Measurements from ENCODE around the gene SPAM1.
"Not testable (repeated sequence)": the region's sequence is repeated elsewhere in the genome, so short reads cannot be mapped to it uniquely, and the experiment has no call there.

The SPAM1 gene

GRCh38 chr7:123924941-123925340 lies at the start of gene SPAM1:
Gene SPAM1, plus strand, starts transcription at chr7:123925241. Its CDS starts 28,330 bp downstream, at chr7:123953571.
- H3K27me3 Mint-ChIP-seq (ENCODE audit: low read depth), result no peaks in the 10 kb centered on the region
- H3K27ac Mint-ChIP-seq, result no peak within 1 kb of the TSS
- H3K4me3 Mint-ChIP-seq, result no peak within 1 kb of the TSS
- no peaks in the 10 kb centered on the region for H3K36me3 Mint-ChIP-seq (ENCODE audit: low read depth)
- H3K9me3 Mint-ChIP-seq, result no peaks in the 10 kb centered on the region
- H3K4me1 Mint-ChIP-seq (ENCODE audit: low read depth), result no peaks in the 10 kb centered on the region

DNA sequence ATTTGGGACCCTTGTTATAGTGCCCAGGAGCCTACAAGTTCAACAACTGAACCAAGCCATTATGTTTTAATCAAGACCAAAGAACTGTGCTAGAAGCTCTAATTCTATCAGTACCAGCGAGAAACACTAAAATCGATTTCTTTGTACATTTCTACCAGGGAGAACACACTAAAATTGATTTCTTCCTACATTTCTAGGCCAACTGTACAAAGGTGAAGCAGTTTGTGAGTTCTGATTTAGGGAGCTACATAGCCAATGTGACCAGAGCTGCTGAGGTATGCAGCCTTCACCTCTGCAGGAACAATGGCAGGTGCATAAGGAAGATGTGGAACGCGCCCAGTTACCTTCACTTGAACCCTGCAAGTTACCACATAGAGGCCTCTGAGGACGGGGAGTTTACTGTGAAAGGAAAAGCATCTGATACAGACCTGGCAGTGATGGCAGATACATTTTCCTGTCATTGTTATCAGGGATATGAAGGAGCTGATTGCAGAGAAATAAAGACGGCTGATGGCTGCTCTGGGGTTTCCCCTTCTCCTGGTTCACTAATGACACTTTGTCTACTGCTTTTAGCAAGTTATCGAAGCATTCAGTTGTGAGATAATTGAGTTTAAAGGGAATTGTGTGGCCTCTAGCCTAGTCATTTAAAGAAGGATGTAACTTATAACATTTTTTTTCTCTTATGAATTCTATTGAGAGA lies 48.3 kb upstream of the SPAM1 start:
- Mint-ChIP-seq H3K9me3 (no peaks in the 10 kb centered on the region), H3K27ac (no peak overlapping the region), H3K36me3 (ENCODE audit: low read depth) (no peaks in the 10 kb centered on the region), H3K4me3 (no peak overlapping the region), H3K4me1 (ENCODE audit: low read depth) (no peaks in the 10 kb centered on the region), H3K27me3 (ENCODE audit: low read depth) (peaks cover 11% of the 10 kb centered on the region)

DNA sequence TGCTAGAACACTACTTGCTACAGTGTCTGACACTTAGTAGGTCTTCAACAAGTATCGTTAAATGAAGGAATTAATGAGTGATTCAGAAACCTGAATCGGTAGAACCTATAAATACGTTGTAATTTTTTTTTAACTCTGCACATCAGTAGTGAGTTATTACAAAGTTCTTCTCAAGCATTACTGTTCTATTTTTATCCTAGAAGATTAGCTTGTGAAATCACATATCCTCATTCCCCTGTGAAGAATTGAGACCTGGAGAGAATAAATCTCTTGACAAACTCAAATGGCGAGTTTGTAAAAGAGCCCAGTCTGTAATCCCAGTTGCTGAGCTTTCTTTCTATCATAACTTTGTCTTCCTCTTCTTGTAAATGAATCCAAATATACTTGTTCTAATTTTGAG lies 45.4 kb upstream of the SPAM1 start:
- Mint-ChIP-seq H3K27ac (no peak overlapping the region), H3K36me3 (ENCODE audit: low read depth) (no peaks in the 10 kb centered on the region), H3K27me3 (ENCODE audit: low read depth) (peaks cover 11% of the 10 kb centered on the region), H3K9me3 (no peaks in the 10 kb centered on the region), H3K4me1 (ENCODE audit: low read depth) (no peaks in the 10 kb centered on the region), H3K4me3 (no peak overlapping the region)

- Mint-ChIP-seq H3K27ac (no peak overlapping the region), H3K36me3 (ENCODE audit: low read depth) (no peaks in the 10 kb centered on the region), H3K4me3 (no peak overlapping the region), H3K27me3 (ENCODE audit: low read depth) (peaks cover 6% of the 10 kb centered on the region), H3K9me3 (no peaks in the 10 kb centered on the region), H3K4me1 (ENCODE audit: low read depth) (no peaks in the 10 kb centered on the region)
These were observed 43.7 kb upstream of the SPAM1 start for GRCh38 chr7:123881300-123881699.

DNA sequence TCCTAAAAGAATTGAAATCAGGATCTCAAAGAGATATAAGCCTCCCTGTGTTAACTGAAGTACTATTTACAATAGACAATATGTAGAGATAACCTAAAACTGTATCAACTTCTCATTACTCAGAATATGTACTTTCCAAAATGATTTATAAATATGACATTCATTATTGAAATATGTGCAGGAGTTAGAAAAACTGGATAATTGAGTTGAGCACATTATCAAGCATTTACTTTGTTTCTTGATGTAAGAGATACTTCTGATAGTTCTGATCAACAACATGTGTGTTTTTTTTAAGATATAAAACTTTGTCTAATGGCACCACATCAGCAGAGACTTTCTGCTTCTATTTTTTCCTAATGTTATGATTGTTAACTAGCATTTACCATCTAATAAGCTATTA lies 41.9 kb upstream of the SPAM1 start:
- Mint-ChIP-seq H3K36me3 (ENCODE audit: low read depth) (no peaks in the 10 kb centered on the region), H3K4me1 (ENCODE audit: low read depth) (no peaks in the 10 kb centered on the region), H3K4me3 (no peak overlapping the region), H3K27ac (no peak overlapping the region), H3K27me3 (ENCODE audit: low read depth) (peaks cover 3% of the 10 kb centered on the region), H3K9me3 (no peaks in the 10 kb centered on the region)

DNA sequence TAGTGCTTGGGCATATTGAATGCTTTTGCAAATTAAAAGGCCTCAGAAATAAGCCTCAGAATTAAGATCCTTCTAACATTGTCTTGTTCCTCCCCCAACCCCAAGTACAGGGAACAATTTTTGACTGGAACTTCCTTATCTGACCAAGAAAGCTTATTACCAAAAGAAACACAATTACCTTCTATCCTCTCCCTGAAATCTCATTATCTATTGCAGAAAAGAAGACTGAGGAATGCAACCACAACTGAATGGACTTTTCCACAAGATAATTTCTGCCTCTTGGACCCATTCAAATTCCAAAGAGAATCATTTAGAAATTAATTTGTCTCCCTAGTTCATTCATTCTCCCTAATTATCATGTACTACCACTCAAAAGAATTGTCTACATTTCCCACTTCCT lies 36.8 kb upstream of the SPAM1 start:
- Mint-ChIP-seq H3K36me3 (ENCODE audit: low read depth) (no peaks in the 10 kb centered on the region), H3K27me3 (ENCODE audit: low read depth) (peaks cover 6% of the 10 kb centered on the region), H3K4me3 (no peak overlapping the region), H3K4me1 (ENCODE audit: low read depth) (no peaks in the 10 kb centered on the region), H3K9me3 (no peaks in the 10 kb centered on the region), H3K27ac (no peak overlapping the region)

DNA sequence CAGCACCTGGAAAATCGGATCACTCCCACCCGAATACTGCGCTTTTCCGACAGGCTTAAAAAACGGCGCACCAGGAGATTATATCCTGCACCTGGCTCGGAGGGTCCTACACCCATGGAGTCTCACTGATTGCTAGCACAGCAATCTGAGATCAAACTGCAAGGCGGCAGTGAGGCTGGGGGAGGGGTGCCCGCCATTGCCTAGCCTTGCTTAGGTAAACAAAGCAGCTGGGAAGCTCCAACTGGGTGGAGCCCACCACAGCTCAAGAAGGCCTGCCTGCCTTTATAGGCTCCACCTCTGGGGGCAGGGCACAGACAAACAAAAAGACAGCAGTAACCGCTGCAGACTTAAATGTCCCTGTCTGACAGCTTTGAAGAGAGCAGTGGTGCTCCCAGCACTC lies 30.3 kb upstream of the SPAM1 start:
- not testable (repeated sequence) for H3K36me3 Mint-ChIP-seq (ENCODE audit: low read depth); H3K4me1 Mint-ChIP-seq (ENCODE audit: low read depth); H3K4me3 Mint-ChIP-seq

DNA sequence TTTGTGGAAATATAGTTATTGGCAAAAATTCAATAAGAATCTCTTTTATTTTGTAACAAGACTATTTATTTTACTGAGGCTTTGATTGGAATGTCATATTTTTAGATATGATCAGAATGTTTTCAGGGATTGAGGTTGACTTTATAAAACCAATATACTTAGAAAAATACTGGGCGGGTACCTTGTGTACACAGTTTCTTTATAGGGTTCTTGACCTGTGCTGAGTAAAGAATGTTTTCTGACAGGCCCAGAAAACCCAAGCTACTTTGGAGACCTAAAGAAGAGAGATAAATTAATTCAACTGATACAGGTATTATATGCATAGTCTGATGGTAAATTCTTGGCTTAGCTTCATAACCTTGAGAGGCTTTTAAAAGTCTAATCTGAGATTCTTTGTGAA lies 23.9 kb upstream of the SPAM1 start:
- Mint-ChIP-seq H3K27me3 (ENCODE audit: low read depth) (no peaks in the 10 kb centered on the region), H3K27ac (no peak overlapping the region), H3K4me1 (ENCODE audit: low read depth) (no peaks in the 10 kb centered on the region), H3K36me3 (ENCODE audit: low read depth) (no peaks in the 10 kb centered on the region), H3K4me3 (no peak overlapping the region), H3K9me3 (peaks cover 4% of the 10 kb centered on the region)

More for the DNA sequence above, 30.3 kb upstream of the SPAM1 start:
- not testable (repeated sequence) for H3K27me3 Mint-ChIP-seq (ENCODE audit: low read depth); H3K9me3 Mint-ChIP-seq; H3K27ac Mint-ChIP-seq

DNA sequence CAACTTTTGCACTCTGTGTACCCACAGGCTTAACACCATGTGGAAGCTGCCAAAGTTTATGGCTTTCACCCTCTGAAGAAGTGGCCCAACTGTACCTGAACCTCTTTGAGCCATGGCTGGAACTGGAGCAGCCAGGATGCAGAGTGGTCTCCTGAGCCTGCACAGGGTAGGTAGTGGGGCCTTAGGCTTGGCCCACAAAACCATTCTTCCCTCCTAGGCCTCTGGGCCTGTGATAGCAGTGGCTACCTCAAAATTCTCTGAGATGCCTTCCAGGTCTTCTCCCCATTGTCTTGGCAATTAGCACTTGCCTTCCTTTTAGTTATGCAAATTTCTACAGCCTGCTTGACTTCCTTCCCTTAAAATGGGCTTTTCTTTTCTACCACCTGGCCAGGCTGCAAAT lies 19.3 kb upstream of the SPAM1 start:
- Mint-ChIP-seq H3K4me1 (ENCODE audit: low read depth) (no peaks in the 10 kb centered on the region), H3K4me3 (no peak overlapping the region), H3K27me3 (ENCODE audit: low read depth) (no peaks in the 10 kb centered on the region), H3K36me3 (ENCODE audit: low read depth) (no peaks in the 10 kb centered on the region), H3K9me3 (peaks cover 4% of the 10 kb centered on the region), H3K27ac (no peak overlapping the region)

DNA sequence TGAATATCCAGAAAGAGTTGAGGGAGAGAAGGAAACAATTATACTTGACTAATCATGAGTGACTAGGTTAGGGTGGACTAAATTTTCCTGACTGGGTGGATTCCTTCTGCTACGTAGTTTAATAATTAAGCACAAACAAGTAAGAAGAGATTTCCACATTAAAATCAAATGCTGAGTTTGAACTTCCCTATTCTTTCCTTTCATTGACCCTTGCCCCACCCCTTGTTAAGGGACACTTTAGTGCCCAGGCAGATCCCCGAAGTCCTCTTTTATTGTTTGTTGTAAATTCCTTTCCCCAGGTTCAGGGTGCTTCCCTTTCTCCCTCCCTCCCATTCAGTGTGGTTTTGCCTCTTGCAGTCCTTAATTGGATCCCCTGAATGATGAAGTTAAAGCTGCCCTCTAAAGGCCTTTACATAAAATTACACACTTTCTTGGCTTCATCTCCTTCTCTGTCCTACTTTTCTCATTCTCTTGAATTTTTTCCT lies 8.8 kb upstream of the SPAM1 start:
- Mint-ChIP-seq H3K4me3 (no peak overlapping the region), H3K27ac (no peak overlapping the region), H3K9me3 (no peaks in the 10 kb centered on the region), H3K27me3 (ENCODE audit: low read depth) (no peaks in the 10 kb centered on the region), H3K4me1 (ENCODE audit: low read depth) (no peaks in the 10 kb centered on the region), H3K36me3 (ENCODE audit: low read depth) (no peaks in the 10 kb centered on the region)

DNA sequence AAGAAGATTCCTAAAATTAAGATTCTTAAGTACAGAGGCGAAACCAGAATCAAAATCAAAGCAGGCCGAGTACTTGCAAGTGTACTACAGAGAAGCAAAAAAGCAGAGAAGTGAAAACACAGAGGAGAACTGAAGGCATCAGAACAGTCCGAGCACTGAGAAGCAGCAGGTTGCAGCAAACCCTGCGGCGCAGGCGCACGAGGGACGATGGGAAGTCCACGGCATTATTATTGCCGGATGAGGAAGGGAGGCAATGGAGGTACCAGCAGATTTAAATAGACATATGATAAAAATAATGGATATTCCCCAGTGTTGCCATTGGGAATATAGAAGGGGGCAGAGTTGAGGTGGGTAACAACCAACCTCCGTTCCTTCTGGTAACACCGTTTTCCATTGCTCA lies 7.2 kb upstream of the SPAM1 start:
- Mint-ChIP-seq H3K9me3 (no peaks in the 10 kb centered on the region), H3K4me3 (no peak overlapping the region), H3K27me3 (ENCODE audit: low read depth) (no peaks in the 10 kb centered on the region), H3K4me1 (ENCODE audit: low read depth) (no peaks in the 10 kb centered on the region), H3K36me3 (ENCODE audit: low read depth) (no peaks in the 10 kb centered on the region), H3K27ac (no peak overlapping the region)

GRCh38 chr7:123918309-123918708 lies 6.7 kb upstream of the SPAM1 start:
- Mint-ChIP-seq H3K4me3 (no peak overlapping the region), H3K9me3 (no peaks in the 10 kb centered on the region), H3K27me3 (ENCODE audit: low read depth) (no peaks in the 10 kb centered on the region), H3K27ac (no peak overlapping the region), H3K36me3 (ENCODE audit: low read depth) (no peaks in the 10 kb centered on the region), H3K4me1 (ENCODE audit: low read depth) (no peaks in the 10 kb centered on the region)

GRCh38 chr7:123923599-123923998 lies 1.4 kb upstream of the SPAM1 start:
- no peaks in the 10 kb centered on the region for H3K4me1 Mint-ChIP-seq (ENCODE audit: low read depth)
- no peak overlapping the region for H3K27ac Mint-ChIP-seq
- no peak overlapping the region for H3K4me3 Mint-ChIP-seq
- no peaks in the 10 kb centered on the region for H3K27me3 Mint-ChIP-seq (ENCODE audit: low read depth)
- H3K36me3 Mint-ChIP-seq (ENCODE audit: low read depth), result no peaks in the 10 kb centered on the region
- no peaks in the 10 kb centered on the region for H3K9me3 Mint-ChIP-seq

DNA sequence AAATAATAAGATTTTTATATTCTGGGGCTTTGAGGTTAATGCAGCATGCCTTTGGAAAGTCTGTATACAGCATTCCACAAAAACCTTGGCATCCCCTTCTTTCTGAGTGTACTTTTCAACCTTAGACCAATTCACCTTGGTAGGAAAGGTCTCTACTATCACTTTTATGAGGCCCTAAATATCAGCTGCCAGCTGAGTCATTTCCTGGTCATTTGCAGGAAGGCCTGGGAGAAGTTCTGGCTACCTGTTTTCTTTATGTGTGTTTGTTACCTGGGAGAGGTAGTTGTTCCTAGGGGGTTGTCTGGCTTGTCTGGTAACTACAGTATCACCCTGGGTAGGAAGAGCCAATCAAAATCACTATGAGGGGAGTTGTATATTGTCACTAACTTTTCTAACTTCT lies 4.1 kb downstream of the SPAM1 start:
- Mint-ChIP-seq H3K9me3 (no peaks in the 10 kb centered on the region), H3K36me3 (ENCODE audit: low read depth) (no peaks in the 10 kb centered on the region), H3K27ac (no peak overlapping the region), H3K4me3 (no peak overlapping the region), H3K27me3 (ENCODE audit: low read depth) (no peaks in the 10 kb centered on the region), H3K4me1 (ENCODE audit: low read depth) (no peaks in the 10 kb centered on the region)

- Mint-ChIP-seq H3K9me3 (no peaks in the 10 kb centered on the region), H3K27me3 (ENCODE audit: low read depth) (no peaks in the 10 kb centered on the region), H3K36me3 (ENCODE audit: low read depth) (no peaks in the 10 kb centered on the region), H3K4me3 (no peak overlapping the region), H3K4me1 (ENCODE audit: low read depth) (no peaks in the 10 kb centered on the region), H3K27ac (no peak overlapping the region)
These were observed 4.6 kb downstream of the SPAM1 start for GRCh38 chr7:123929655-123930054.
